Pons (tissue), 1 donor: ENCODE results near the gene ADORA1.

Experiments
- DNase-seq: peaks from one replicate; pipeline ENCODE4 v3.0.0-alpha.2; 2016; ENCODE audit warnings: low spot score

Gene ADORA1

GRCh38 chr1:203216274-203217138 lies 89.0 kb downstream of the ADORA1 start:
- peak; percentile 75 for DNase-seq
